ENCODE results near the gene ANKS1B.

DNA sequence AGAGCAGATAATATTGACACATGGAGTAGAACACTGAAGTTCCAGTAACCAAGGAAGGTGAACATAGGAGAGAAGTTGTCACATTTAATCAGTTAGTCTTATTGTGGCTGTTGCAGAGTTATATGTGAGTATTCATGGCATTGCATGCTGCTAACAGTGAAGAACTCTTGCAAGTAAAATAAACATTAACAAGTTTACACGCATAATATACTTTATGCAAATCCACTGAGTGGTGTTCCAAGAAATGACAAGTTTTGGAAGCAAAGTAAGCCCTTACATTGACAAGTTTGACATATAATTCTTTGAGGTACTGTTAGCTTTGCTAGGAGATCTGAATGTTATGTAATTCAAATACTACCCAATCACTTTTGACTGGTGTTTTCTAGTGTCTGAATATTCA, 125.6 kb downstream of the ANKS1B start:
- TF ChIP-seq EP300 (IDR thresholded peaks at IDR 0.05) (no peak), POLR2A (IDR thresholded peaks at IDR 0.05) (no peak)
- TF ChIP-seq, protein P1, sequence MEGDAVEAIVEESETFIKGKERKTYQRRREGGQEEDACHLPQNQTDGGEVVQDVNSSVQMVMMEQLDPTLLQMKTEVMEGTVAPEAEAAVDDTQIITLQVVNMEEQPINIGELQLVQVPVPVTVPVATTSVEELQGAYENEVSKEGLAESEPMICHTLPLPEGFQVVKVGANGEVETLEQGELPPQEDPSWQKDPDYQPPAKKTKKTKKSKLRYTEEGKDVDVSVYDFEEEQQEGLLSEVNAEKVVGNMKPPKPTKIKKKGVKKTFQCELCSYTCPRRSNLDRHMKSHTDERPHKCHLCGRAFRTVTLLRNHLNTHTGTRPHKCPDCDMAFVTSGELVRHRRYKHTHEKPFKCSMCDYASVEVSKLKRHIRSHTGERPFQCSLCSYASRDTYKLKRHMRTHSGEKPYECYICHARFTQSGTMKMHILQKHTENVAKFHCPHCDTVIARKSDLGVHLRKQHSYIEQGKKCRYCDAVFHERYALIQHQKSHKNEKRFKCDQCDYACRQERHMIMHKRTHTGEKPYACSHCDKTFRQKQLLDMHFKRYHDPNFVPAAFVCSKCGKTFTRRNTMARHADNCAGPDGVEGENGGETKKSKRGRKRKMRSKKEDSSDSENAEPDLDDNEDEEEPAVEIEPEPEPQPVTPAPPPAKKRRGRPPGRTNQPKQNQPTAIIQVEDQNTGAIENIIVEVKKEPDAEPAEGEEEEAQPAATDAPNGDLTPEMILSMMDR (IDR thresholded peaks at IDR 0.05), result no peak
